ENCODE data around the gene NGEF. TPM values are rescaled to one million over a fixed set of nuclear protein-coding genes. Genes with fewer than 3 reads are reported as not detected.

Gene NGEF
- total and polyA plus RNA-seq, 9 of the 15 experiments (the other 6 are each of a cell fraction or from before 2014, with no cell fraction given), result 0.07 to 0.17 (median 0.09) TPM; not detected in 6

- TF ChIP-seq REST (IDR thresholded peaks at IDR 0.05; ENCODE audit: borderline replicate concordance) (no peak), REST (CRISPR knock-in tag; IDR thresholded peaks at IDR 0.05; ENCODE audit: low read depth) (no peak), ZNF197 (CRISPR knock-in tag; IDR thresholded peaks at IDR 0.05; ENCODE audit: low read depth) (no peak), SMARCA5 (IDR thresholded peaks at IDR 0.05) (no peak), ZNF133 (CRISPR knock-in tag; IDR thresholded peaks at IDR 0.05) (no peak)
Measured at GRCh38 chr2:232994446-232994845, 18.6 kb downstream of the NGEF start (continued).

All from K562 (cell line).